ENCODE results near the gene MBTPS2. TPM values are rescaled to one million over a fixed set of nuclear protein-coding genes. Genes with fewer than 3 reads are reported as not detected.

MBTPS2 gene
- polyA plus RNA-seq, 3 donors = 2.0 to 7.4 (median 4.6) TPM

- intact Hi-C loops (cut with micrococcal nuclease) = no loop called here
- TF ChIP-seq, protein P1, sequence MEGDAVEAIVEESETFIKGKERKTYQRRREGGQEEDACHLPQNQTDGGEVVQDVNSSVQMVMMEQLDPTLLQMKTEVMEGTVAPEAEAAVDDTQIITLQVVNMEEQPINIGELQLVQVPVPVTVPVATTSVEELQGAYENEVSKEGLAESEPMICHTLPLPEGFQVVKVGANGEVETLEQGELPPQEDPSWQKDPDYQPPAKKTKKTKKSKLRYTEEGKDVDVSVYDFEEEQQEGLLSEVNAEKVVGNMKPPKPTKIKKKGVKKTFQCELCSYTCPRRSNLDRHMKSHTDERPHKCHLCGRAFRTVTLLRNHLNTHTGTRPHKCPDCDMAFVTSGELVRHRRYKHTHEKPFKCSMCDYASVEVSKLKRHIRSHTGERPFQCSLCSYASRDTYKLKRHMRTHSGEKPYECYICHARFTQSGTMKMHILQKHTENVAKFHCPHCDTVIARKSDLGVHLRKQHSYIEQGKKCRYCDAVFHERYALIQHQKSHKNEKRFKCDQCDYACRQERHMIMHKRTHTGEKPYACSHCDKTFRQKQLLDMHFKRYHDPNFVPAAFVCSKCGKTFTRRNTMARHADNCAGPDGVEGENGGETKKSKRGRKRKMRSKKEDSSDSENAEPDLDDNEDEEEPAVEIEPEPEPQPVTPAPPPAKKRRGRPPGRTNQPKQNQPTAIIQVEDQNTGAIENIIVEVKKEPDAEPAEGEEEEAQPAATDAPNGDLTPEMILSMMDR (IDR thresholded peaks at IDR 0.05) = no peak
- H3K4me1 ChIP-seq (ENCODE audit: control insufficient read depth in 1 of 2, insufficient read depth in 2 of 2, low read length in 2 of 2) = no peaks in the 10 kb centered on the region
- peaks cover 0 to 4% of the 10 kb centered on the region in 2 donors for H3K36me3 ChIP-seq (replicated peaks in 1 of 2; ENCODE audit: control insufficient read depth in 1 of 2, insufficient read depth in 2 of 2, low read length in 2 of 2)
- H4K20me1 ChIP-seq (ENCODE audit: insufficient read depth, low read length) = no peaks in the 10 kb centered on the region
- Mint-ChIP-seq H3K4me3 (no peak overlapping the region), H3K27me3 (ENCODE audit: low read depth in 3 of 3) (peaks cover 0 to 9% (median 0%) of the 10 kb centered on the region in 3 donors), H3K27ac (no peak overlapping the region), H3K36me3 (peaks cover 3 to 4% of the 10 kb centered on the region in 2 donors), H3K4me1 (no peaks in the 10 kb centered on the region), H3K9me3 (peaks cover 0 to 2% (median 0%) of the 10 kb centered on the region in 7 donors)
- no peaks in the 10 kb centered on the region for H3K79me2 ChIP-seq (ENCODE audit: insufficient read depth, low read length)
- no peak overlapping the region for H3K4me2 ChIP-seq (replicated peaks; ENCODE audit: extremely low read depth, low read length, poor library complexity, severe bottlenecking)
- H3K9me3 ChIP-seq (replicated peaks in 1 of 2; ENCODE audit: control insufficient read depth in 1 of 2, insufficient read depth in 1 of 2, low read length in 2 of 2) = no peaks in the 10 kb centered on the region
- H3K27ac ChIP-seq (ENCODE audit: low read depth in 1 of 2, low read length in 2 of 2) = no peak overlapping the region
- DNase-seq = no peak
- H3K9ac ChIP-seq (ENCODE audit: insufficient read depth, low read length, poor library complexity, severe bottlenecking) = no peak overlapping the region
- no peak overlapping the region for H2AFZ ChIP-seq (ENCODE audit: insufficient read depth, low read depth, low read length, poor library complexity, severe bottlenecking)
- no peak overlapping the region for H3K4me3 ChIP-seq (replicated peaks in 1 of 3; ENCODE audit: low read depth in 2 of 3, low read length in 3 of 3)
- no peaks in the 10 kb centered on the region for H3K27me3 ChIP-seq (ENCODE audit: control insufficient read depth in 2 of 2, insufficient read depth in 2 of 2, low read length in 2 of 2)
Observed at GRCh38 chrX:21865436-21865835, 26.0 kb downstream of the MBTPS2 start.

DNA sequence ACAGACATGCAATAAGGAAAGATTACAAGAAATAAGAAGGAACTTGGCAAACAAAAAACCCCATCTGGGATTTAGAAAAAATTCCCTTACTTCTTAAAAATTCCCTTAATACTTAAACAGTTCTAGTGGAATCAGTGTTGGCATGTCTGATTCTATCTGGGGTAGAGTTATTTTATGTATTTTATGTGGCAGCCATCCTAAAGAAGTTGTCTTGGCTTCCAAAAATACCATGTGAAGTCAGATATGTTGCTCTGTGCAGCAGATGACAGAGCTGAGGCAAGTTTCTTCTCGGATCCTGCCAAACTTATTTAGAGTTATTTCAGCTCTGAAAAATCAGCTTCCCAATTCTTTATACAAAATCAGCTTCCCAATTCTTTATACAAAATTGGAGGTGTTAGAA lies 31.1 kb downstream of the MBTPS2 start:
- H2AFZ ChIP-seq (ENCODE audit: insufficient read depth, low read depth, low read length, poor library complexity, severe bottlenecking) = no peak overlapping the region
- H3K4me2 ChIP-seq (replicated peaks; ENCODE audit: extremely low read depth, low read length, poor library complexity, severe bottlenecking) = no peak overlapping the region
- no CpG with 5 or more reads among the region's 1 CpG for WGBS (ENCODE audit: insufficient coverage)
- H3K9ac ChIP-seq (ENCODE audit: insufficient read depth, low read length, poor library complexity, severe bottlenecking) = no peak overlapping the region
- no peak overlapping the region for H3K4me3 ChIP-seq (replicated peaks in 1 of 3; ENCODE audit: low read depth in 2 of 3, low read length in 3 of 3)
- H3K27ac ChIP-seq (ENCODE audit: low read depth in 1 of 2, low read length in 2 of 2) = no peak overlapping the region
- Mint-ChIP-seq H3K9me3 (no peaks in the 10 kb centered on the region), H3K4me3 (no peak overlapping the region), H3K27ac (no peak overlapping the region), H3K36me3 (peaks cover 2 to 9% of the 10 kb centered on the region in 2 donors), H3K4me1 (no peaks in the 10 kb centered on the region), H3K27me3 (ENCODE audit: low read depth in 3 of 3) (peaks cover 0 to 11% (median 0%) of the 10 kb centered on the region in 3 donors)
- intact Hi-C loops (cut with micrococcal nuclease) = no loop called here
- peaks cover 0 to 4% of the 10 kb centered on the region in 2 donors for H3K36me3 ChIP-seq (replicated peaks in 1 of 2; ENCODE audit: control insufficient read depth in 1 of 2, insufficient read depth in 2 of 2, low read length in 2 of 2)
- no peaks in the 10 kb centered on the region for H3K79me2 ChIP-seq (ENCODE audit: insufficient read depth, low read length)
- H3K9me3 ChIP-seq (replicated peaks in 1 of 2; ENCODE audit: control insufficient read depth in 1 of 2, insufficient read depth in 1 of 2, low read length in 2 of 2) = no peaks in the 10 kb centered on the region
- no peaks in the 10 kb centered on the region for H3K27me3 ChIP-seq (ENCODE audit: control insufficient read depth in 2 of 2, insufficient read depth in 2 of 2, low read length in 2 of 2)
- H4K20me1 ChIP-seq (ENCODE audit: insufficient read depth, low read length) = no peaks in the 10 kb centered on the region
- H3K4me1 ChIP-seq (ENCODE audit: control insufficient read depth in 1 of 2, insufficient read depth in 2 of 2, low read length in 2 of 2) = no peaks in the 10 kb centered on the region
- TF ChIP-seq, protein P1 (IDR thresholded peaks at IDR 0.05) = no peak
- no peak for DNase-seq
